Effector memory CD4-positive, alpha-beta T cell (primary cell): ENCODE data around the gene GALNT2.

Source experiments
- DNase-seq, 3 donors: peaks; one replicate each; pipeline ENCODE4 v3.0.0-alpha.2; 2020
- H3K27ac ChIP-seq: 2 replicates; pipeline ENCODE4 v1.7.0; 2013; ENCODE audit warnings: mild to moderate bottlenecking, low read length, moderate library complexity; ENCODE audit not compliant: insufficient read depth, poor library complexity, severe bottlenecking
- H3K27me3 ChIP-seq: replicated peaks from 2 replicates; pipeline ENCODE4 v1.7.0; 2013; ENCODE audit warnings: mild to moderate bottlenecking, low read length; ENCODE audit not compliant: insufficient read depth, control insufficient read depth, poor library complexity, severe bottlenecking
- H3K36me3 ChIP-seq: 2 replicates; pipeline ENCODE4 v1.7.0; 2013; ENCODE audit warnings: mild to moderate bottlenecking, low read length, moderate library complexity; ENCODE audit not compliant: control insufficient read depth, insufficient read depth
- H3K4me1 ChIP-seq: 2 replicates; pipeline ENCODE4 v1.7.0; 2013; ENCODE audit warnings: low read length, mild to moderate bottlenecking; ENCODE audit not compliant: control insufficient read depth, insufficient read depth, poor library complexity, severe bottlenecking
- H3K4me3 ChIP-seq: 2 replicates; pipeline ENCODE4 v1.7.0; 2013; ENCODE audit warnings: low read length, low read depth, mild to moderate bottlenecking; ENCODE audit not compliant: insufficient read depth, poor library complexity, severe bottlenecking
- H3K9me3 ChIP-seq: 2 replicates; pipeline ENCODE4 v1.7.0; 2013; ENCODE audit warnings: mild to moderate bottlenecking, low read length, moderate library complexity; ENCODE audit not compliant: control insufficient read depth

GALNT2 gene

GRCh38 chr1:230270559-230271281 lies 203.7 kb downstream of the GALNT2 start:
- Histone ChIP-seq H3K4me1 (peaks cover 7% of the 10 kb centered on the region), H3K36me3 (peaks cover 14% of the 10 kb centered on the region), H3K9me3 (no peaks in the 10 kb centered on the region), H3K27ac (no peak overlapping the region), H3K27me3 (no peaks in the 10 kb centered on the region), H3K4me3 (no peak overlapping the region)
- no peak for DNase-seq

DNA sequence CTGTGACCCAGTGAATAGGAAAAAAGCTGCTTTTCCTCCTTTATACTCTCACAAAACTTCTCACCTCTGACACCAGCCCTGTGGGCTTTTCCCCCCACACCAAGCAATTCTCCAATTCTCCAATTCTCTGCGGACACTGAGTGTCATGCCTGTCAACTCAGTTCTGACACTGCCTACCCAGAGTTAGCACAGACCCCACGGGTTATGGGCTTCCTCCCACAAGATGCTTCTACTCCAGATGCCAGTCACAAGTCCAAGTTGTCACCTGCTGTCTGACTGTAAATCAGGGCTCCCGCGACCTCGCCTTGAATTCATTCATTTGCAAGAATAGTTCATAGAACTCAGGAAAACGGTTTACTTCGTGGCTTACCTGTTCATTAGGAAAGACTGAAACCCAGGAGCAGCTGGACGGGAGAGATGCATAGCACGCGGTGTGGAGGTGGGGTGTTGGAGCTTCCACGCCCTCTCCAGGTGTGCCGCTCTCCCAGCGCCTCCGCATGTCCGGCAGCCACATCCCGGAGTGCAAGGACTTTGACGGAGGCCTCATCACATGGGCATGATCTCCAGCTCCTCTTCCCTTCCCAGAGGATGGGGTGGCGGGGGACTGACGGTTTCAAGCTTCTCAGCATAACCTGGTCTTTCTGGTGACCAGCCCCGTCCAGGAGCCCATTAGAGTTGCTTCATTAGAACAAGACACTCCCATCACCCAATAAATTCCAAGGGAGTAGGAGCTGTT lies 204.4 kb downstream of the GALNT2 start:
- H3K27ac ChIP-seq, result no peak overlapping the region

DNA sequence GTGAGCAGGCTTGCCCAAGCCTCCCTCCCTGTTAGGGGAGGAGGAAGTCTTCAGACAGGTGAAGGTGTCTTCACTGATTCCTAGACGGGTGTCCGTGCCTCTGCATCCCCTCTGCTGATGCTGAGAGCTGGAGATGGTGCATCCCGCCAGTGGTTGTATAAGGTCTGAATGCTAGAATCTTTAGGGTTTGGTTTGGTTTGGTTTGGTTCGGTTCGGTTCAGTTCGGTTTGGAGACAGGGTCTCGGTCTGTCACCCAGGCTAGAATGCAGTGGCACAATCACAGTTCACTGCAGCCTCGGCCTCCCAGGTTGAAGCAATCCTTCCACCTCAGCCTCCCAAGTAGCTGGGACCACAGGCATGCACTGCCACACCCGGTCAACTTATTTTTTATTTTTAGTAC lies 205.5 kb downstream of the GALNT2 start:
- no peak for DNase-seq
- Histone ChIP-seq H3K36me3 (peaks cover 9% of the 10 kb centered on the region), H3K27ac (no peak overlapping the region), H3K27me3 (no peaks in the 10 kb centered on the region), H3K4me1 (peaks cover 7% of the 10 kb centered on the region), H3K4me3 (no peak overlapping the region), H3K9me3 (no peaks in the 10 kb centered on the region)

More for the DNA sequence above, 204.4 kb downstream of the GALNT2 start:
- H3K9me3 ChIP-seq, result no peaks in the 10 kb centered on the region
- peaks cover 7% of the 10 kb centered on the region for H3K4me1 ChIP-seq
- no peaks in the 10 kb centered on the region for H3K27me3 ChIP-seq
- DNase-seq, result no peak
- peaks cover 14% of the 10 kb centered on the region for H3K36me3 ChIP-seq
- H3K4me3 ChIP-seq, result no peak overlapping the region

GRCh38 chr1:230273141-230273710 lies 206.2 kb downstream of the GALNT2 start:
- Histone ChIP-seq H3K27me3 (no peaks in the 10 kb centered on the region), H3K4me3 (no peak overlapping the region), H3K4me1 (peaks cover 7% of the 10 kb centered on the region), H3K36me3 (peaks cover 7% of the 10 kb centered on the region), H3K9me3 (no peaks in the 10 kb centered on the region), H3K27ac (no peak overlapping the region)
- no peak for DNase-seq

- no peaks in the 10 kb centered on the region for H3K27me3 ChIP-seq
- no peak overlapping the region for H3K4me3 ChIP-seq
- DNase-seq, result no peak
- no peaks in the 10 kb centered on the region for H3K9me3 ChIP-seq
- no peak overlapping the region for H3K27ac ChIP-seq
- peaks cover 7% of the 10 kb centered on the region for H3K4me1 ChIP-seq
- peaks cover 7% of the 10 kb centered on the region for H3K36me3 ChIP-seq
Measured at GRCh38 chr1:230274254-230274653, 207.2 kb downstream of the GALNT2 start.

GRCh38 chr1:230276401-230276800 lies 209.4 kb downstream of the GALNT2 start:
- no peak overlapping the region for H3K4me3 ChIP-seq
- peaks cover 7% of the 10 kb centered on the region for H3K36me3 ChIP-seq
- no peak overlapping the region for H3K27ac ChIP-seq
- no peak for DNase-seq
- H3K4me1 ChIP-seq, result no peaks in the 10 kb centered on the region
- no peaks in the 10 kb centered on the region for H3K9me3 ChIP-seq
- H3K27me3 ChIP-seq, result no peaks in the 10 kb centered on the region

DNA sequence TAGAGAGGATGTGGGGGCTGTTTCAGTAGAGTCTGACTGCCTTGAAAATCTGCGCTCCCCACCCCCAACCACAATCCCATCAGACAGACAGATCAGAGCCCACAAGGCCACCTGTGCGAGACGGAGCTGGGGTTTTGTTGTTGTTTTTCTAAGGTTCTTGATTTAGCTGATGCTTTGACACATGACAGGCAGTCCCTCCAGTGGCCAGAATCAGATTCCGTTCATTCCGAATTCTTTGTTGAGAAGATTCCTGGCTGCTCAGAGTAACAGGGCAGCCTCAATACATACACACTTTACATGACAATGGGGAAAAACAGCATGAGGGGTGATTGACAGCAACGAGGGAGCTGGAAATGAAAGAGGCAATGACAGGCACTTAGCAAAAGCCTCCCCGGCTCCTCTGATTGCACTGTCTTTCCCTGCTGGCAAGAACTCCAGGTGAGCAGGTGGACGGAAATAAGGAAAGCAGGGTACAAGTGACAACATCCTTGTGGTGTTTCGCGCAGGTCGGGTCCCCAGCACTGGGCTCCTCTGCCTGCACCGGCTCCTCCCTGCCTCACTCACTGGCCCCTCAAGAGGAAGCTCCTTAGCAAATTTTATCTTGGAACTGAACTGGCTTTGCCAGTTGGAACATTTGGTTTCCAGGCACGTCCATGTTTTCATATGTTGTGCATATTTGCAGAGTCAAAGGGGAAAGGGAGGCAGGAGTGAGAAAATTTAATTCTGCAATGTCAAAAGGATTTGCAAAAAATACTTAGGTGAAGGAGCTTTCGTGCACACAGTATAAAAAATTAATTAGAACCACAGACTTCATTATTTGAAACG lies 210.4 kb downstream of the GALNT2 start:
- Histone ChIP-seq H3K9me3 (no peaks in the 10 kb centered on the region), H3K36me3 (peaks cover 7% of the 10 kb centered on the region), H3K4me3 (no peak overlapping the region), H3K4me1 (no peaks in the 10 kb centered on the region), H3K27me3 (no peaks in the 10 kb centered on the region), H3K27ac (no peak overlapping the region)
- no peak for DNase-seq

- Histone ChIP-seq H3K27ac (no peak overlapping the region), H3K4me1 (no peaks in the 10 kb centered on the region), H3K9me3 (no peaks in the 10 kb centered on the region), H3K36me3 (peaks cover 7% of the 10 kb centered on the region), H3K27me3 (no peaks in the 10 kb centered on the region), H3K4me3 (no peak overlapping the region)
- DNase-seq, result no peak
Measured at GRCh38 chr1:230278376-230278775, 211.3 kb downstream of the GALNT2 start.

GRCh38 chr1:230278871-230279582 lies 212.0 kb downstream of the GALNT2 start:
- H3K27ac ChIP-seq, result no peak overlapping the region
- DNase-seq, result no peak

More at GRCh38 chr1:230278871-230279582, 212.0 kb downstream of the GALNT2 start:
- Histone ChIP-seq H3K27me3 (no peaks in the 10 kb centered on the region), H3K36me3 (peaks cover 7% of the 10 kb centered on the region), H3K9me3 (no peaks in the 10 kb centered on the region), H3K4me1 (no peaks in the 10 kb centered on the region), H3K4me3 (no peak overlapping the region)
